Endothelial cell of umbilical vein (primary cell): Measurements from ENCODE around the gene PGAM1. TPM values are rescaled to one million over a fixed set of nuclear protein-coding genes. Genes with fewer than 3 reads are reported as not detected.

Experiments
- BruUV-seq: library from RNA; stranded (reverse); fragments of 400-500 nt; replicated peaks from 2 replicates; lab custom pipeline; 2021; lab: Mats Ljungman, UMichigan
- CTCF ChIA-PET: fragments of 300-600, 350-600 bp; sonication (Branson Sonifier 250); formaldehyde crosslinking; loops from one replicate; lab custom pipeline; 2021; ENCODE audit warnings: antibody characterized with exemption, inconsistent platforms; lab: Charles Lee
- POLR2A ChIA-PET: fragments of 300-600, 350-600 bp; sonication (Branson Sonifier 250); formaldehyde crosslinking; loops from one replicate; lab custom pipeline; 2021; ENCODE audit warnings: antibody characterized with exemption, inconsistent platforms; lab: Charles Lee
- DNase-seq: peaks from one replicate; pipeline ENCODE4 v3.0.0-alpha.2; 2011; ENCODE audit warnings: low read depth, low spot score
- FAIRE-seq: peaks from 2 replicates; lab custom pipeline; 2011; peaks lifted over from hg19 to GRCh38; lab: Jason Lieb, UNC
- H2AFZ ChIP-seq: 2 replicates; pipeline ENCODE4 v1.6.0; 2012; ENCODE audit warnings: low read depth, low read length, control low read depth, inconsistent platforms
- H3K27ac ChIP-seq: 2 replicates; pipeline ENCODE4 v1.5.1; 2011; ENCODE audit warnings: low read depth, mild to moderate bottlenecking, control low read depth, low read length, moderate library complexity; ENCODE audit not compliant: insufficient read depth
- H3K27me3 ChIP-seq, 2 experiments: 2 replicates each; pipeline versions ENCODE4 v1.6.0 to v1.6.1; 2011; ENCODE audit warnings: low read length in 2 of 2, mixed read lengths in 1 of 2; ENCODE audit not compliant: control insufficient read depth in 2 of 2, insufficient read depth in 2 of 2
- H3K36me3 ChIP-seq, 2 experiments: 2 replicates in 1 of 2; 3 replicates in 1 of 2; pipeline ENCODE4 v1.5.1; 2011; ENCODE audit warnings: low read length in 2 of 2, mild to moderate bottlenecking in 1 of 2, moderate library complexity in 1 of 2; ENCODE audit not compliant: control insufficient read depth in 2 of 2, insufficient read depth in 2 of 2; ENCODE audit errors: extremely low read depth in 1 of 2
- H3K4me1 ChIP-seq: 3 replicates; pipeline ENCODE4 v1.5.1; 2011; ENCODE audit warnings: mild to moderate bottlenecking, low read length; ENCODE audit not compliant: control insufficient read depth, insufficient read depth; ENCODE audit errors: extremely low read depth
- H3K4me2 ChIP-seq: 2 replicates; pipeline ENCODE4 v1.6.1; 2011; ENCODE audit warnings: low read length, control low read depth, mixed read lengths; ENCODE audit not compliant: insufficient read depth
- H3K4me3 ChIP-seq, 3 experiments: fragments of 200-600 bp in 1 of 3; sonication (generic), shearing (Covaris generic) in 1 of 3; replicated peaks in 1 of 3; 2 replicates each; pipeline ENCODE4 v1.5.1; 2011 to 2016; ENCODE audit warnings: control low read depth in 3 of 3, low read length in 3 of 3, mild to moderate bottlenecking in 2 of 3, inconsistent platforms in 1 of 3, low read depth in 1 of 3, moderate library complexity in 1 of 3; ENCODE audit not compliant: insufficient read depth in 1 of 3
- H3K79me2 ChIP-seq: 2 replicates; pipeline ENCODE4 v1.6.0; 2012; ENCODE audit warnings: low read length, inconsistent platforms; ENCODE audit not compliant: control insufficient read depth, insufficient read depth
- H3K9ac ChIP-seq: replicated peaks from 2 replicates; pipeline ENCODE3; 2011; ENCODE audit warnings: low read length, control low read depth; ENCODE audit not compliant: insufficient read depth; ENCODE audit errors: extremely low read depth
- H3K9me1 ChIP-seq: replicated peaks from 3 replicates; pipeline ENCODE4 v1.6.0; 2011; ENCODE audit warnings: mild to moderate bottlenecking, low read length; ENCODE audit not compliant: control insufficient read depth, insufficient read depth; ENCODE audit errors: extremely low read depth
- H3K9me3 ChIP-seq: replicated peaks from 2 replicates; pipeline ENCODE4 v1.5.1; 2012; ENCODE audit warnings: low read length, inconsistent platforms; ENCODE audit not compliant: control insufficient read depth, insufficient read depth
- H4K20me1 ChIP-seq: replicated peaks from 2 replicates; pipeline ENCODE3; 2011; ENCODE audit warnings: mild to moderate bottlenecking, low read length; ENCODE audit not compliant: control insufficient read depth, insufficient read depth; ENCODE audit errors: extremely low read depth
- CTCF ChIP-seq, 2 donors: IDR thresholded peaks; 1 replicate in 1 of 2; 2 replicates in 1 of 2; pipeline ENCODE4 v1.5.1; 2011; ENCODE audit warnings: low read length in 2 of 2, mild to moderate bottlenecking in 2 of 2, moderate library complexity in 2 of 2, control low read depth in 1 of 2, inconsistent platforms in 1 of 2, low read depth in 1 of 2; ENCODE audit not compliant: insufficient read depth in 1 of 2; ENCODE audit errors: extremely low read depth in 1 of 2
- EZH2 ChIP-seq: IDR thresholded peaks from 2 replicates; pipeline ENCODE4 v1.6.1; 2012; ENCODE audit warnings: borderline replicate concordance, low read depth, mild to moderate bottlenecking, moderate library complexity, low read length, inconsistent platforms; ENCODE audit not compliant: severe bottlenecking
- FOS ChIP-seq: IDR thresholded peaks from 2 replicates; pipeline ENCODE4 v1.6.1; 2011; ENCODE audit warnings: mild to moderate bottlenecking, low read length, moderate library complexity, borderline replicate concordance; ENCODE audit not compliant: insufficient read depth
- GATA2 ChIP-seq: IDR thresholded peaks from 2 replicates; pipeline ENCODE4 v1.7.0; 2011; ENCODE audit warnings: low read depth, mild to moderate bottlenecking, moderate library complexity, mixed read lengths, low read length; ENCODE audit not compliant: insufficient read length, insufficient read depth
- JUN ChIP-seq: IDR thresholded peaks from 2 replicates; pipeline ENCODE4 v1.6.1; 2011; ENCODE audit warnings: borderline replicate concordance, low read depth; ENCODE audit not compliant: insufficient read length, insufficient read depth
- MYC ChIP-seq: IDR thresholded peaks from one replicate; pipeline ENCODE4 v1.6.1; 2011; ENCODE audit warnings: mild to moderate bottlenecking, low read depth, low read length
- POLR2A ChIP-seq: IDR thresholded peaks from 2 replicates; pipeline ENCODE4 v1.6.1; 2012; ENCODE audit warnings: low read depth, mild to moderate bottlenecking, control low read depth, low read length
- POLR2AphosphoS5 ChIP-seq: IDR thresholded peaks from 2 replicates; pipeline ENCODE4 v1.6.1; 2012; ENCODE audit warnings: low read depth, mild to moderate bottlenecking, control low read depth, low read length, moderate library complexity; ENCODE audit not compliant: insufficient read depth
- dilution Hi-C: fragments of 300-500 bp; cut with MboI; formaldehyde crosslinking; loops from one replicate; pipeline ENCODE4 v1.15.0; 2019; ENCODE audit warnings: low sequenced_read_pairs; ENCODE audit not compliant: extremely low pct_ligation_motif_present
- intact Hi-C: fragments of 100-400 bp; cut with micrococcal nuclease; formaldehyde crosslinking; loops from one replicate; pipeline ENCODE4 v1.10.0; 2022
- polyA plus RNA-seq, 4 experiments: library from polyadenylated mRNA; depleted of rRNA in 3 of 4; stranded (reverse) in 3 of 4; unstranded in 1 of 4; fragments of >200 nt; gene quantifications; 2 replicates each; pipeline versions ENCODE4 v1.2.1 to v1.2.3, GENCODE V29; 2011 to 2012; ENCODE audit warnings: missing spikeins in 1 of 4
- total RNA-seq: library from RNA; stranded (reverse); gene quantifications from 2 replicates; pipeline ENCODE4 v1.2.3, GENCODE V29; 2021
- TF ChIP-seq, protein P1 (sequence below): IDR thresholded peaks from 2 replicates; pipeline ENCODE4 v1.6.1; 2011; ENCODE audit not compliant: insufficient read depth, insufficient read length

Gene PGAM1
- total and polyA plus RNA-seq, 2 donors (not counting 3 experiments of a cell fraction or from before 2014, with no cell fraction given) = 375 TPM

DNA sequence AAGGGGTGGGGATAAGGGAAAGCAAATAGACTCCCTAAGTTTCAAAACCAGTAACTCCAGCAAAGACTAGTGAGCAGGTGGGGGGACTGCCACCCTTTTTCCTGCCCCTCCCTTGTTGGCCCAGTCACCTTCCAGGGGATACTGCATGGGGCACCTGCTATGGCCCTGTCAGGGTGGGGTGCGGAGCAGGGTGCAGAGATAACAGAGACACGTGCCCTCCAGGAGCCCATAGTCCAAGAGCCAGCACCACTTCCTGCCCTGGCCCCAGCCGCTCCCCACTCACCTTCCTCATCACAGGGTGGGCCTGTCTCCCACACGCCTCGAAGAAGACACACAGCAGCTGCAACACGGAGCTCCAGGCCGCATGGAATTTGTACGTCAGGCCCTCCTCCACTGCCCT is 45.5 kb upstream of the PGAM1 start:
- dilution Hi-C loops = no loop called here
- CTCF ChIA-PET = no interaction called here
- no peak for FAIRE-seq

GRCh38 chr10:97381626-97382025 is 44.4 kb upstream of the PGAM1 start:
- Histone ChIP-seq H3K9ac (no peak overlapping the region), H3K9me3 (no peaks in the 10 kb centered on the region), H3K9me1 (no peaks in the 10 kb centered on the region), H2AFZ (no peak overlapping the region), H3K4me1 (no peaks in the 10 kb centered on the region), H4K20me1 (no peaks in the 10 kb centered on the region), H3K4me2 (no peak overlapping the region), H3K4me3 (no peak overlapping the region), H3K27me3 (no peaks in the 10 kb centered on the region), H3K79me2 (no peaks in the 10 kb centered on the region), H3K27ac (no peak overlapping the region), H3K36me3 (peaks cover 4 to 14% of the 10 kb centered on the region in 2 experiments)
- POLR2A ChIA-PET = no interaction called here
- CTCF ChIA-PET = no interaction called here
- no peak for DNase-seq
- TF ChIP-seq EZH2 (no peak), JUN (no peak), POLR2A (no peak), MYC (no peak), FOS (no peak), POLR2AphosphoS5 (no peak), CTCF (IDR thresholded peaks at IDR 0.05; ENCODE audit: extremely low read depth in 1 of 2, insufficient read depth in 1 of 2, low read depth in 1 of 2, low read length in 2 of 2) (no peak), GATA2 (no peak)
- TF ChIP-seq, protein P1, sequence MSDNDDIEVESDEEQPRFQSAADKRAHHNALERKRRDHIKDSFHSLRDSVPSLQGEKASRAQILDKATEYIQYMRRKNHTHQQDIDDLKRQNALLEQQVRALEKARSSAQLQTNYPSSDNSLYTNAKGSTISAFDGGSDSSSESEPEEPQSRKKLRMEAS = no peak
- FAIRE-seq = no peak
- dilution Hi-C loops = no loop called here
- intact Hi-C loops = no loop called here
- BruUV-seq = no TSS peak

More for the DNA sequence above, 45.5 kb upstream of the PGAM1 start:
- TF ChIP-seq GATA2 (no peak), MYC (no peak)
- Histone ChIP-seq H3K9me1 (no peaks in the 10 kb centered on the region), H3K36me3 (peaks cover 4 to 14% of the 10 kb centered on the region in 2 experiments), H3K4me2 (no peak overlapping the region), H3K9me3 (no peaks in the 10 kb centered on the region), H3K9ac (no peak overlapping the region), H3K4me3 (no peak overlapping the region), H3K27me3 (no peaks in the 10 kb centered on the region), H3K27ac (no peak overlapping the region), H3K79me2 (no peaks in the 10 kb centered on the region), H3K4me1 (no peaks in the 10 kb centered on the region), H4K20me1 (no peaks in the 10 kb centered on the region), H2AFZ (no peak overlapping the region)
- no peak for DNase-seq
- POLR2A ChIA-PET = no interaction called here
- intact Hi-C loops = no loop called here
- no TSS peak for BruUV-seq
